GM18873 (cell line): ENCODE results near the gene COL13A1.

ENCODE experiments used
- ATAC-seq: cut with Tn5 transposase; IDR thresholded peaks from one replicate; pipeline ENCODE4 v1.9.1; 2021; ENCODE audit warnings: mild to moderate bottlenecking, moderate library complexity, moderate number of reproducible peaks; ENCODE audit not compliant: unreplicated experiment, low FRiP score

Gene COL13A1

GRCh38 chr10:69789164-69789576, 12.5 kb upstream of the COL13A1 start:
- no peak for ATAC-seq

- no peak for ATAC-seq
Observed at GRCh38 chr10:69791812-69792211, 9.9 kb upstream of the COL13A1 start.

- no peak for ATAC-seq
Observed at GRCh38 chr10:69792341-69792740, 9.4 kb upstream of the COL13A1 start.

- ATAC-seq, result no peak
Observed at GRCh38 chr10:69794673-69795072, 7.0 kb upstream of the COL13A1 start.

GRCh38 chr10:69795242-69795934, 6.3 kb upstream of the COL13A1 start:
- ATAC-seq, result no peak

GRCh38 chr10:69797959-69798358, 3.7 kb upstream of the COL13A1 start:
- no peak for ATAC-seq

GRCh38 chr10:69800109-69800508, 1.6 kb upstream of the COL13A1 start:
- ATAC-seq, result no peak

- no peak for ATAC-seq
Observed at GRCh38 chr10:69800665-69801064, 1.0 kb upstream of the COL13A1 start.

GRCh38 chr10:69801094-69801433, 642 bp upstream of the COL13A1 start:
- ATAC-seq, result no peak

GRCh38 chr10:69802424-69803161, 887 bp downstream of the COL13A1 start:
- no peak for ATAC-seq

- ATAC-seq, result no peak
Observed at GRCh38 chr10:69803809-69804208, 2.1 kb downstream of the COL13A1 start.

- ATAC-seq, result no peak
Observed at GRCh38 chr10:69804775-69805174, 3.1 kb downstream of the COL13A1 start.

- no peak for ATAC-seq
Observed at GRCh38 chr10:69807122-69807521, 5.4 kb downstream of the COL13A1 start.

GRCh38 chr10:69807696-69808095, 6.0 kb downstream of the COL13A1 start:
- ATAC-seq, result no peak

- ATAC-seq, result no peak
Observed at GRCh38 chr10:69809318-69809717, 7.6 kb downstream of the COL13A1 start.

- ATAC-seq, result no peak
Observed at GRCh38 chr10:69810097-69810496, 8.4 kb downstream of the COL13A1 start.

- ATAC-seq, result no peak
Observed at GRCh38 chr10:69810675-69811397, 9.1 kb downstream of the COL13A1 start.

- ATAC-seq, result no peak
Observed at GRCh38 chr10:69813632-69814031, 11.9 kb downstream of the COL13A1 start.

- ATAC-seq, result no peak
Observed at GRCh38 chr10:69814251-69814650, 12.5 kb downstream of the COL13A1 start.

GRCh38 chr10:69815104-69815503, 13.4 kb downstream of the COL13A1 start:
- no peak for ATAC-seq

- ATAC-seq, result no peak
Observed at GRCh38 chr10:69816521-69816920, 14.8 kb downstream of the COL13A1 start.
